Neural progenitor cell (in vitro differentiated cells): ENCODE data around the gene P2RX4. TPM values are rescaled to one million over a fixed set of nuclear protein-coding genes. Genes with fewer than 3 reads are reported as not detected.
"Not testable (repeated sequence)": the region's sequence is repeated elsewhere in the genome, so short reads cannot be mapped to it uniquely, and the experiment has no call there.

Source experiments
- DNase-seq: peaks from one replicate; pipeline ENCODE4 v3.0.0-alpha.2; 2016; ENCODE audit warnings: low spot score
- H2AFZ ChIP-seq: fragments of 200-600 bp; sonication (generic); replicated peaks from 2 replicates; pipeline ENCODE4 v1.6.1; 2016; ENCODE audit warnings: antibody characterized with exemption
- H3F3A ChIP-seq: fragments of 200-600 bp; sonication (generic); 2 replicates; pipeline ENCODE4 v1.6.1; 2016; ENCODE audit warnings: antibody characterized with exemption, low read depth
- H3K27ac ChIP-seq: fragments of 200-600 bp; sonication (generic); 2 replicates; pipeline ENCODE4 v1.5.1; 2016; ENCODE audit warnings: mild to moderate bottlenecking
- H3K27me3 ChIP-seq: fragments of 200-600 bp; sonication (generic); 2 replicates; pipeline ENCODE4 v1.6.1; 2016; ENCODE audit warnings: mild to moderate bottlenecking, moderate library complexity
- H3K36me3 ChIP-seq: fragments of 200-600 bp; sonication (generic); 2 replicates; pipeline ENCODE4 v1.5.1; 2016
- H3K4me1 ChIP-seq: fragments of 200-600 bp; sonication (generic); 2 replicates; pipeline ENCODE4 v1.6.1; 2016; ENCODE audit warnings: mixed run types
- H3K4me2 ChIP-seq: fragments of 200-600 bp; sonication (generic); 2 replicates; pipeline ENCODE4 v1.6.1; 2016
- H3K4me3 ChIP-seq: fragments of 200-600 bp; sonication (generic); 2 replicates; pipeline ENCODE4 v1.5.1; 2016
- H3K79me2 ChIP-seq: fragments of 200-600 bp; sonication (generic); 2 replicates; pipeline ENCODE4 v1.6.1; 2016; ENCODE audit warnings: low read depth
- H3K9ac ChIP-seq: fragments of 200-600 bp; sonication (generic); 2 replicates; pipeline ENCODE4 v1.6.1; 2016
- H3K9me3 ChIP-seq: fragments of 200-600 bp; sonication (generic); 2 replicates; pipeline ENCODE4 v1.5.1; 2016; ENCODE audit warnings: low read depth
- H4K20me1 ChIP-seq: fragments of 200-600 bp; sonication (generic); 2 replicates; pipeline ENCODE4 v1.6.1; 2016; ENCODE audit warnings: low read depth
- H3K27ac Mint-ChIP-seq: 3 replicates; pipeline ENCODE4 v1.8.0; 2021; ENCODE audit warnings: mixed read lengths
- H3K27me3 Mint-ChIP-seq: 2 replicates; pipeline ENCODE4 v1.8.0; 2022; ENCODE audit warnings: low read depth, mild to moderate bottlenecking, inconsistent platforms, moderate library complexity, mixed read lengths; ENCODE audit not compliant: insufficient read depth
- H3K36me3 Mint-ChIP-seq: 3 replicates; pipeline ENCODE4 v1.8.0; 2021; ENCODE audit warnings: mixed read lengths
- H3K4me1 Mint-ChIP-seq: 3 replicates; pipeline ENCODE4 v1.8.0; 2021; ENCODE audit warnings: mixed read lengths
- H3K4me3 Mint-ChIP-seq: 3 replicates; pipeline ENCODE4 v1.8.0; 2021; ENCODE audit warnings: mild to moderate bottlenecking, moderate library complexity, mixed read lengths
- H3K9me3 Mint-ChIP-seq: 3 replicates; pipeline ENCODE4 v1.8.0; 2020; ENCODE audit warnings: mixed read lengths
- CTCF ChIP-seq: fragments of 200-600 bp; sonication (generic); IDR thresholded peaks from 2 replicates; pipeline ENCODE4 v1.5.1; 2017; ENCODE audit warnings: antibody characterized with exemption, mild to moderate bottlenecking
- EZH2 ChIP-seq: fragments of 200-600 bp; sonication (generic); IDR thresholded peaks from 2 replicates; pipeline ENCODE4 v1.6.1; 2017; ENCODE audit warnings: antibody characterized with exemption, mild to moderate bottlenecking, moderate library complexity
- EZH2phosphoT487 ChIP-seq: fragments of 200-600 bp; sonication (generic); IDR thresholded peaks from 2 replicates; pipeline ENCODE4 v1.6.1; 2017; ENCODE audit warnings: antibody characterized with exemption
- total RNA-seq: library from RNA; depleted of rRNA; stranded (reverse); fragments of >200 nt; gene quantifications from 2 replicates; pipeline ENCODE4 v1.2.3, GENCODE V29; 2015; ENCODE audit warnings: low replicate concordance

P2RX4 gene
- total RNA-seq, 1 donor from 2014 or later = 10.3 TPM

GRCh38 chr12:121278169-121279070 is 68.5 kb downstream of the P2RX4 start:
- Histone ChIP-seq H3K4me2 (no peak overlapping the region), H3K27ac (no peak overlapping the region)

GRCh38 chr12:121279071-121279375 is 69.1 kb downstream of the P2RX4 start:
- Mint-ChIP-seq H3K27ac (no peak overlapping the region), H3K4me3 (no peak overlapping the region), H3K4me1 (peaks cover 2% of the 10 kb centered on the region), H3K27me3 (no peaks in the 10 kb centered on the region), H3K9me3 (no peaks in the 10 kb centered on the region), H3K36me3 (peaks cover 8% of the 10 kb centered on the region)
- DNase-seq = no peak
- Histone ChIP-seq H3K27ac (no peak overlapping the region), H2AFZ (no peak overlapping the region), H3K9me3 (no peaks in the 10 kb centered on the region), H4K20me1 (peaks cover 13% of the 10 kb centered on the region), H3K4me3 (no peak overlapping the region), H3K36me3 (no peaks in the 10 kb centered on the region), H3K9ac (no peak overlapping the region), H3F3A (no peaks in the 10 kb centered on the region), H3K4me1 (no peaks in the 10 kb centered on the region), H3K4me2 (no peak overlapping the region), H3K27me3 (no peaks in the 10 kb centered on the region), H3K79me2 (peaks cover 31% of the 10 kb centered on the region)
- TF ChIP-seq EZH2phosphoT487 (no peak), EZH2 (no peak), CTCF (no peak)

More at GRCh38 chr12:121278169-121279070, 68.5 kb downstream of the P2RX4 start:
- Histone ChIP-seq H4K20me1 (peaks cover 13% of the 10 kb centered on the region), H3K9ac (no peak overlapping the region), H3K79me2 (peaks cover 26% of the 10 kb centered on the region), H3K4me3 (no peak overlapping the region), H3K36me3 (no peaks in the 10 kb centered on the region), H3F3A (no peaks in the 10 kb centered on the region), H3K27me3 (no peaks in the 10 kb centered on the region), H3K4me1 (no peaks in the 10 kb centered on the region), H2AFZ (no peak overlapping the region), H3K9me3 (no peaks in the 10 kb centered on the region)
- Mint-ChIP-seq H3K36me3 (peaks cover 8% of the 10 kb centered on the region), H3K27me3 (no peaks in the 10 kb centered on the region), H3K4me1 (peaks cover 2% of the 10 kb centered on the region), H3K9me3 (no peaks in the 10 kb centered on the region), H3K4me3 (no peak overlapping the region), H3K27ac (no peak overlapping the region)
- no peak for DNase-seq
- TF ChIP-seq EZH2phosphoT487 (no peak), EZH2 (no peak), CTCF (no peak)

- Histone ChIP-seq H2AFZ (no peak overlapping the region), H4K20me1 (peaks cover 13% of the 10 kb centered on the region), H3K36me3 (no peaks in the 10 kb centered on the region), H3K27ac (no peak overlapping the region), H3K27me3 (no peaks in the 10 kb centered on the region), H3K79me2 (peaks cover 31% of the 10 kb centered on the region), H3K4me1 (no peaks in the 10 kb centered on the region), H3K4me3 (no peak overlapping the region), H3K4me2 (no peak overlapping the region), H3K9me3 (no peaks in the 10 kb centered on the region), H3F3A (no peaks in the 10 kb centered on the region), H3K9ac (no peak overlapping the region)
- H3K36me3 Mint-ChIP-seq = peaks cover 8% of the 10 kb centered on the region
- no peak for DNase-seq
- peak overlapping the region; percentile 30 for H3K4me3 Mint-ChIP-seq
- H3K9me3 Mint-ChIP-seq = no peaks in the 10 kb centered on the region
- H3K27ac Mint-ChIP-seq = no peak overlapping the region
- no peak for TF ChIP-seq EZH2
- no peak for TF ChIP-seq CTCF
- TF ChIP-seq EZH2phosphoT487 = no peak
- H3K27me3 Mint-ChIP-seq = no peaks in the 10 kb centered on the region
- H3K4me1 Mint-ChIP-seq = peaks cover 2% of the 10 kb centered on the region
These were observed 69.6 kb downstream of the P2RX4 start for GRCh38 chr12:121279507-121279915.

- H3K27me3 ChIP-seq, H3K36me3 ChIP-seq, H3K4me2 ChIP-seq, DNase-seq, H3K9me3 ChIP-seq, H3F3A ChIP-seq, H3K27ac Mint-ChIP-seq, H3K27ac ChIP-seq, H3K27me3 Mint-ChIP-seq, H3K4me1 ChIP-seq, H3K4me1 Mint-ChIP-seq, H3K9ac ChIP-seq, H2AFZ ChIP-seq, H3K36me3 Mint-ChIP-seq, H3K4me3 Mint-ChIP-seq, H3K4me3 ChIP-seq, H3K9me3 Mint-ChIP-seq: not testable (repeated sequence)
- peaks cover 13% of the 10 kb centered on the region for H4K20me1 ChIP-seq
- peaks cover 31% of the 10 kb centered on the region for H3K79me2 ChIP-seq
These were observed 70.6 kb downstream of the P2RX4 start for GRCh38 chr12:121280531-121280930.

GRCh38 chr12:121281116-121281515 is 71.2 kb downstream of the P2RX4 start:
- H3K36me3 Mint-ChIP-seq, H3K4me1 ChIP-seq, H3K4me1 Mint-ChIP-seq, H3K27ac Mint-ChIP-seq, H3K27me3 ChIP-seq, H3K9me3 ChIP-seq, H2AFZ ChIP-seq, H3K4me3 ChIP-seq, H3K27me3 Mint-ChIP-seq, DNase-seq, H3F3A ChIP-seq, H3K9ac ChIP-seq, H3K9me3 Mint-ChIP-seq, H3K36me3 ChIP-seq, H3K27ac ChIP-seq, H3K4me2 ChIP-seq, H3K4me3 Mint-ChIP-seq: not testable (repeated sequence)
- Histone ChIP-seq H3K79me2 (peaks cover 33% of the 10 kb centered on the region), H4K20me1 (peaks cover 14% of the 10 kb centered on the region)
